ENCODE data around the gene EDEM3.

- no peak for TF ChIP-seq CTCF (IDR thresholded peaks at IDR 0.05)
- no peak for TF ChIP-seq POLR2A (IDR thresholded peaks at IDR 0.05)
Measured at GRCh38 chr1:184753608-184754475, 816 bp downstream of the EDEM3 start.

All from vagina (tissue), 2 donors.